ENCODE measurements around the gene EFCAB12.
A peak's percentile ranks its signal among the peaks of the same experiment; 100 is the strongest.

The EFCAB12 gene

GRCh38 chr3:129445471-129445870 lies 17.0 kb upstream of the EFCAB12 start:
- no peak for DNase-seq (ENCODE audit: low read depth)

- DNase-seq (ENCODE audit: low read depth): no peak
These were observed 14.5 kb upstream of the EFCAB12 start for GRCh38 chr3:129442947-129443346.

DNA sequence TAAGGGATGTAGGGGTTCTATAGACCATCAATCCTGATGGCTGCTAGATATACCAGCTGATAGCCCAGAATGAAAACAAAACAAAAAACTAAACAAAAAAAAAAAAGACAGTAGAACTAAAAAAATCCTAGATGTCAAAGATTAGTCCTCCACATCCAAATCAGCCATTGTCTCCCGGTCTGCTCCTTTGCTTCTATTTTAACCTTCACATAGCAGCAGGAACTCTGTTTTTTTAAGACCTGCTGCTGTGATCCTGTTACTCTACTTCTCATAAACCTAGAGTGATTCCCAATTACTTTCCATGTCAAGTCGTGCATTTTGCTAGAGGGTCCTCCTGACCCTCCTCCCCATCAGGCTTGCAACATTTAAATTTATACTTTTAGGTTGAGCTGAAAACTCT lies 14.1 kb upstream of the EFCAB12 start:
- no peak for DNase-seq (ENCODE audit: low read depth)

GRCh38 chr3:129441782-129442181 lies 13.3 kb upstream of the EFCAB12 start:
- DNase-seq (ENCODE audit: low read depth): no peak

- DNase-seq (ENCODE audit: low read depth): no peak
These were observed 12.8 kb upstream of the EFCAB12 start for GRCh38 chr3:129441215-129441614.

- no peak for DNase-seq (ENCODE audit: low read depth)
These were observed 12.3 kb upstream of the EFCAB12 start for GRCh38 chr3:129440618-129441190.

DNA sequence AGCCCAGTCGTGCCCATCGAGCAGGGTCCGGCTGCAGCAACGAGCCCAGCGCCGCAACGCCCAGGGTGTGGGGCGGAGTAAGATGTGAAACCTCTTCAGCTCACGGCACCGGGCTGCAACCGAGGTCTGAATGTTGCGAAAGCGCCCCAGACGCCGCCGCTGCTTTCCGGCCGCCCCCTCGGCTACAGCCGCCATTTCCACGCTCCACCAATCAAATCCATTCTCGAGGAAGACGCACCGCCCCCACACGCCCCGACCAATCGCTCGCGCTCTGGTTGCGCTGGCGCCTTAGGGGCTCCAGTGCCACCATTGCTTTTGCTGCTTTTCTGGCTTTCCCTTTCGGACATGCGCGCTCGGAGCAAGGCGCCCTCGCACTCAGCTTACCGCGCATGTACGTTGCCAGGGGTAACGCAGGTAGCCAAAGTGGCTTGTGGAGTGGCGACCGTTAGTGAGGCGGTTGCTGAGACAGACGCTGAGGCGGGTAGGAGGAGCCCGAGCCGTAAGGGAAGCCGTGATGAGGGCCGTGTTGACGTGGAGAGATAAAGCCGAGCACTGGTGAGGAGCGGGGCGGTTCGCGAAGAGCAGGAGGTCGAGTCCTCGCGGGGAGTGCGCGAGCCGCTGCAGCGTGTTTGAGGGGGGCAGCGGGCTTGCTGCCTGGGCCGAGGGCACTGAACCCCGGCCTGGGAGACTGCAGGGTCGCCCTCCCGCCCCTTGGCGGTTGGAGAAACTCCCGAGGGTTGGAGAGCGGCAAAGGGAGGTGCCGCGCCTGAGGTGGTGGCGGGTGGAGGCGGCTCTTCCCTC lies 11.6 kb upstream of the EFCAB12 start, which contains the start of the genes IFT122 and MBD4:
Gene IFT122, plus strand, starts transcription at position 408 of the 801 bp plus-strand sequence. Its CDS starts 107 bp downstream, at position 515.
Gene MBD4, minus strand, starts transcription at position 132 of the 801 bp plus-strand sequence. Its CDS starts 115 bp downstream, at position 17.
- peak; percentile 97 for DNase-seq (ENCODE audit: low read depth)

DNA sequence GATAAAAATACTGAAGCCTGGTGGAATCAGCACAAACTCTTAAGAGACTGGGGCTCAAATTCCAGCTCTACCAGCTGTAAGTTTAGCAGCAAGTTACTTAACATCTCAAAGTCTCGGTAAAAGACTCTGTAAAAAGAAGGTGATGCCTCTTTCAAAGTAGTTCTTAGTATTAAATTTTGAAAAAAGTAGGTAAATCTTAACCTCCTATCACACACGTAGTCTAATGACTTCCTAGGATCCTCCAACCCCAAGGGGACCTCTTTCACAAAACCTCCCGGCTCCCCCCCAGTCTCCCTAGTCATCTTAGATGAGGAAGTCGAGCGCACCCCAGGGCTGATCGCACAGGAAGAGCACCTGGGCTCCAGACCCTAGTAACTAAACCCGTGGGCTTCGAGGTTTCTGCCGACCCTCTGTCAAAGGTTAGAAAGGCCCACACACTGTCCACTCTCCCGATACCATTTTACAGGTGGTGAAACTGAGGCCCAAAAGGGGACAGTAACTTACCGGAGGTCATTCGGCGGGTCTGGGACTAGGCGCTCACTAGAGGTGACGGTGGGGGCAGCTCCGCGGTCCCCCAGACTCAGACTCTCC lies 10.9 kb upstream of the EFCAB12 start:
- peak; percentile 19 for DNase-seq (ENCODE audit: low read depth)

DNA sequence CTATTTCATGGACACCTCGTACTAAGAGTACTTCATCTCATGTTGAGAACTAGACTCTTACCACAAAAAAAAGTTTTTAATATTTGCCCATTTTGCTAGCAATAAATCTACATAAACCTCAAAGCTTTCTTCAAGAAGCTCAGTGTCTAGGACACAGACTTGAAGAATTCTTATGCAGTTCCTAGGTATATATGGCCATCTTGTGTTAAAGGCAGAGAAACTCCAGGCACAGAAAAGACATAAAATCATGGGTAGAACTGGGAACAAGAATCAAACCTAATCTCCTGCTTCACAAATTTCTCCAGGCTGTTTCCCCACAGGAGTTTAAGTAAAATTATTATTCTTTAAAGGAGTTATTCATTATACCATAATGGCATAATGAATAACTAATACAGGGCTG lies 6.9 kb upstream of the EFCAB12 start:
- no peak for DNase-seq (ENCODE audit: low read depth)

DNA sequence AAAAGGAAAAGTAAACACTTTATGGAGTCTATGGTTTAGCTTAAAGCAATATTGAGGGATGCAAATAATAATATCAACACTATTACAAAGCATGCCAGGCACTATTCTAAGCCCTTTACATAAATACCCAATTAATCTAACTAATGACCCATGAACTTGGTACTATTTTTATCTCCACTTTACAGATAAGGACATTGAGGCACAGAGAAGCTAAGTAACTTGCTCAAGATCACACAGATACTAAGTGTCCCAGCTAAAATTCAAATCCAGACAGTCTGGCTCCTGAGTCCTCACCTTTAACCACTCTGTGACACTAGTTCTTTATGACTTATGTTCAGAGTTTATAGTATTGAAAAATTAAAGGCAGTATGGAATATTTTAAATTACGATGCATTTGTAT lies 5.7 kb upstream of the EFCAB12 start:
- DNase-seq (ENCODE audit: low read depth): no peak

- no peak for DNase-seq (ENCODE audit: low read depth)
These were observed 5.1 kb upstream of the EFCAB12 start for GRCh38 chr3:129433565-129433964.

- no peak for DNase-seq (ENCODE audit: low read depth)
These were observed 4.2 kb upstream of the EFCAB12 start for GRCh38 chr3:129432671-129433070.

- no peak for DNase-seq (ENCODE audit: low read depth)
These were observed 3.6 kb upstream of the EFCAB12 start for GRCh38 chr3:129432036-129432435.

DNA sequence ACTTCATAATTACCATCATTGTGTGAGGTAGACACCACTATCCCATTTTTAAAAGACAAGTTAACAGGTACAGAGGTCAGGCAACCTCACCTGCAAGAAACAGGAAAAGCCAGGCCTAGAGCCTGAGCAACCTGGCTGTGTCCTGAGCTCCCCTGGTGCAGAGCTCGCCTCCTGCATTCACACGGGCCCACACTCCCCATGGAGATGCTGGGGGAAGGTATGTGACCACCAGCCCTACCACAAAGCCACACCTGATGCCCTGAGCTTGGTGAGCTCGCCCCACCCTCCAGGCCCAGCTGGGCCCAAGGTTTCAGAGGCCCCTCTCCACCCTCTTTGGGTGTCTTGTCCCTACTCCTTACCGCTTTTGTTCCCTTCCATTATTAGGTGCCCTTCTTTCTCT lies 1.2 kb upstream of the EFCAB12 start:
- DNase-seq (ENCODE audit: low read depth): no peak

- DNase-seq (ENCODE audit: low read depth): no peak
These were observed 630 bp upstream of the EFCAB12 start for GRCh38 chr3:129429080-129429451.

- DNase-seq (ENCODE audit: low read depth): no peak
These were observed 445 bp downstream of the EFCAB12 start for GRCh38 chr3:129428007-129428375.

DNA sequence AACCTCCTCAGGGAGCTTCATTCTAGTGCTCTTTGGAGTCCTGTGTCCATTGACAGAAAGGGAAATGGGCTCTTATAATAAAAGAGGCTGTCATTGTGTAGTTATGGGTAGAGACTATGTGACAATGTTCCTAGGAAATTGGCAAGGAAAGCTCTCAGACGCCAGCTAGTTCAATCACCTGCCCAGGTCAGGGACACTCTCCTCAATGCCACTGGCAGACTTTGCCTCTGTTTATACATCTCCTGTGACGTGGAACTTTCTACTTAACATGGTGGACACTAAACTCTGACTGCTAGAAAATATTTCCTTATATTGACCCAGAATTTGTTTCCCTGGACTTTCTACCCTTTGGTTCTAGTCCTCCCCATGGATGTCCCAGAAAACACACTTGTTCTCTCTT lies 2.8 kb downstream of the EFCAB12 start:
- no peak for DNase-seq (ENCODE audit: low read depth)

DNA sequence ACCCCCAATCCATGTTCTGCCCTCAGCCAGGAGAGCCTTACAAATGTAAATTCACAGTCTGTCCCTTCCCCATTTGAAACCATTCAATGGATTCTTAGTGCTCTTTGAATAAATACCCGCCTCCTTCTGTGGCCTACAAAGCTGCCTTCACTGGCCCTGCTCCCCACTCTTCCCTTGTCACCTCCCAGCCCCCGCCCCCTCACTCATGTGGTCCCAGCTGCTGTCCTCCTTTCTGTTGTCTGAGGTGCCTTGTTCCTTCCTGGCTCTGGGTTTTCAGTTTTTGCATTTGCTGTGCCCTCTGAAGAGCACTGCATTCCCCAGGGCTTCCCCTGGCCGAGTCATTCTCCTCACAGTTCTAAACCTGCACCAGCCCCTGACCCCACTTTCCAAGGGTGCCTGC lies 3.2 kb downstream of the EFCAB12 start:
- no peak for DNase-seq (ENCODE audit: low read depth)

GRCh38 chr3:129424185-129424841 lies 4.1 kb downstream of the EFCAB12 start:
- DNase-seq (ENCODE audit: low read depth): no peak

DNA sequence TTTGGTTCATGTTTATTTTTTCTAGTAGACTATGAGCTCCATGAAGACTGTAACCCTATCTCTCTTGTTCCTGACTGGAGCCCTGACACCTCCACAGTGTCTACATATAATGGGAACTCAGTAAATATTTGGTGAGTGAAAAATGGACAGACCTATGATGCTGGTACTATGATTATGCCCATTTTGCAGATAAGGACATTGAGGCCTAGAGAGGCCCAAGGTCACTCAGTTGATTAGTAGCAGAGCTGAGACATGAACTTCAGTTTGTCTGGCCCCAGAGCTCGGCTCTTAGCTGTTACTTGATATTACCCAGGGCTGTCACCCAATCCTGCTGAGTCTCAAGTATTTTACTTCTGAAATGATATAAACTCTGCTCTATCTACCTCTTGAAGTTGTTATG lies 5.5 kb downstream of the EFCAB12 start:
- no peak for DNase-seq (ENCODE audit: low read depth)

- no peak for DNase-seq (ENCODE audit: low read depth)
These were observed 6.3 kb downstream of the EFCAB12 start for GRCh38 chr3:129421988-129422745.

GRCh38 chr3:129421236-129421883 lies 7.1 kb downstream of the EFCAB12 start:
- no peak for DNase-seq (ENCODE audit: low read depth)

Data from activated gamma-delta T cell treated with anti-CD3 and anti-CD28 coated beads, Interleukin-2, amount 50 U/mL, for 16 hours (primary cell).